H1 (cell line): ENCODE measurements around the gene TRIM67. TPM values are rescaled to one million over a fixed set of nuclear protein-coding genes. Genes with fewer than 3 reads are reported as not detected.

Source experiments
- CTBP2 ChIP-seq: IDR thresholded peaks from 2 replicates; pipeline ENCODE4 v1.7.0; 2011; ENCODE audit warnings: borderline replicate concordance, mild to moderate bottlenecking, moderate library complexity, mixed read lengths, low read length; ENCODE audit not compliant: insufficient read depth, insufficient read length
- EGR1 ChIP-seq: IDR thresholded peaks from 2 replicates; pipeline ENCODE4 v1.6.1; 2011; ENCODE audit warnings: low read depth, low read length, borderline replicate concordance
- polyA plus RNA-seq, 7 experiments: library from polyadenylated mRNA; depleted of rRNA in 3 of 7; stranded (reverse) in 5 of 7; unstranded in 2 of 7; fragments of >200 nt in 5 of 7; fragments of 200-250 nt in 2 of 7; gene quantifications; 1 replicate in 5 of 7; 2 replicates in 1 of 7; 4 replicates in 1 of 7; pipeline versions ENCODE4 v1.2.1 to v1.2.3, GENCODE V29; 2011 to 2013; ENCODE audit warnings: missing spikeins in 2 of 7, mixed read lengths in 2 of 7
- total RNA-seq: library from RNA; stranded (reverse); fragmentation: NEBNext Ultra II Directional; extraction: Animal tissue kit (Norgen Biotek cat#: 25700); gene quantifications from 2 replicates; pipeline ENCODE4 v1.2.1, GENCODE V29; 2021
- TF ChIP-seq, protein P1 (sequence below), 3 experiments: IDR thresholded peaks; 1 replicate in 2 of 3; 2 replicates in 1 of 3; pipeline versions ENCODE4 v1.5.1 to v1.6.1; 2011; ENCODE audit warnings: low read length in 3 of 3, mild to moderate bottlenecking in 3 of 3, inconsistent platforms in 2 of 3, low read depth in 1 of 3, moderate library complexity in 1 of 3; ENCODE audit not compliant: insufficient read depth in 1 of 3; ENCODE audit errors: control extremely low read depth in 1 of 3

The TRIM67 gene
- total and polyA plus RNA-seq, 2 of the 8 experiments (the other 6 are each of a cell fraction or from before 2014, with no cell fraction given) = under 0.01 TPM; not detected in 1

DNA sequence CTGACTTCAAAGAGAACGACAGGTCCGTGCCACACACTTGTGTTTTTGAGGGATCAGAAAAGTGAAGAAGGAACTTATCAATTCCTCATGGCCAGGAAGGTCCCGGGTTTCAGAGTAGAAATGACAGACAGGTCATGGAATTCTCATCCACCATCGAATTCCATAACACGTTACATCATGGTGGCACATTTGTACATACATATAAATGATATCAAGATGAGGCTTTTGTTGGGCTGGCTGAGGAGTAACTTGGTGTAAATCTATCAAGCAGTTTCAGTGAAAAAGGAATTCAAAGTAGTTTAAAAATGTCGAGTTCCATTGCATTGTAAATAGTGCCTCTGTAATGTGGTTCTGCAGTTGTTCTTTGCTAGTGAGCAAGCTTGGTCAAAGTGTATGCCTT lies 56.2 kb downstream of the TRIM67 start (continued):
- TF ChIP-seq, protein P1, sequence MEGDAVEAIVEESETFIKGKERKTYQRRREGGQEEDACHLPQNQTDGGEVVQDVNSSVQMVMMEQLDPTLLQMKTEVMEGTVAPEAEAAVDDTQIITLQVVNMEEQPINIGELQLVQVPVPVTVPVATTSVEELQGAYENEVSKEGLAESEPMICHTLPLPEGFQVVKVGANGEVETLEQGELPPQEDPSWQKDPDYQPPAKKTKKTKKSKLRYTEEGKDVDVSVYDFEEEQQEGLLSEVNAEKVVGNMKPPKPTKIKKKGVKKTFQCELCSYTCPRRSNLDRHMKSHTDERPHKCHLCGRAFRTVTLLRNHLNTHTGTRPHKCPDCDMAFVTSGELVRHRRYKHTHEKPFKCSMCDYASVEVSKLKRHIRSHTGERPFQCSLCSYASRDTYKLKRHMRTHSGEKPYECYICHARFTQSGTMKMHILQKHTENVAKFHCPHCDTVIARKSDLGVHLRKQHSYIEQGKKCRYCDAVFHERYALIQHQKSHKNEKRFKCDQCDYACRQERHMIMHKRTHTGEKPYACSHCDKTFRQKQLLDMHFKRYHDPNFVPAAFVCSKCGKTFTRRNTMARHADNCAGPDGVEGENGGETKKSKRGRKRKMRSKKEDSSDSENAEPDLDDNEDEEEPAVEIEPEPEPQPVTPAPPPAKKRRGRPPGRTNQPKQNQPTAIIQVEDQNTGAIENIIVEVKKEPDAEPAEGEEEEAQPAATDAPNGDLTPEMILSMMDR (IDR thresholded peaks at IDR 0.05; ENCODE audit: control extremely low read depth in 1 of 3, insufficient read depth in 1 of 3, low read depth in 1 of 3, low read length in 3 of 3) = no peak
- no peak for TF ChIP-seq EGR1
- TF ChIP-seq CTBP2 = no peak
